HepG2 (cell line): ENCODE results near the gene IPO5. TPM values are rescaled to one million over a fixed set of nuclear protein-coding genes. Genes with fewer than 3 reads are reported as not detected.
"Not testable (repeated sequence)": the region's sequence is repeated elsewhere in the genome, so short reads cannot be mapped to it uniquely, and the experiment has no call there.

Experiments
- ATAC-seq: fragments of 200-7000 bp; cut with Tn5 transposase; 3 replicates; pipeline ENCODE4 v1.9.1; 2020; ENCODE audit warnings: mild to moderate bottlenecking, moderate library complexity
- BruUV-seq: library from RNA; stranded (reverse); fragments of 400-500 nt; replicated peaks from 2 replicates; lab custom pipeline; 2021; lab: Mats Ljungman, UMichigan
- CTCF ChIA-PET: fragments of 300-600 bp; formaldehyde crosslinking; extraction: SDS; loops from one replicate; lab custom pipeline; 2021; ENCODE audit warnings: low total read pairs, inconsistent platforms, low intra/inter-chr PET ratio; lab: Yijun Ruan, JAX
- POLR2A ChIA-PET: fragments of 350-600 bp; sonication (Branson Sonifier 250); formaldehyde crosslinking; loops from one replicate; lab custom pipeline; 2020; ENCODE audit warnings: antibody characterized with exemption, inconsistent platforms; lab: Yijun Ruan, JAX
- DNase-seq: peaks from one replicate; pipeline ENCODE4 v3.0.0-alpha.2; 2015; ENCODE audit warnings: low spot score
- FAIRE-seq: peaks from 3 replicates; lab custom pipeline; 2011; peaks lifted over from hg19 to GRCh38; lab: Jason Lieb, UNC
- H2AFZ ChIP-seq: one replicate; pipeline ENCODE4 v1.6.1; 2011; ENCODE audit warnings: low read length, inconsistent platforms
- H3K27ac ChIP-seq: fragments of 300-600 bp; 3 replicates; pipeline ENCODE4 v1.8.0; 2011; ENCODE audit warnings: mixed run types, mild to moderate bottlenecking, mixed read lengths, low read length, inconsistent platforms; ENCODE audit not compliant: insufficient read depth; ENCODE audit errors: extremely low read length
- H3K27me3 ChIP-seq, 2 experiments: fragments of 200-600 bp in 1 of 2; 2 replicates in 1 of 2; 3 replicates in 1 of 2; pipeline versions ENCODE4 v1.6.0 to v1.8.0; 2011; ENCODE audit warnings: low read length in 2 of 2, mild to moderate bottlenecking in 2 of 2, moderate library complexity in 2 of 2, inconsistent platforms in 1 of 2; ENCODE audit not compliant: insufficient read depth in 2 of 2, control insufficient read depth in 1 of 2
- H3K36me3 ChIP-seq, 2 experiments: fragments of 200-600 bp in 1 of 2; replicated peaks in 1 of 2; 2 replicates in 1 of 2; 3 replicates in 1 of 2; pipeline versions ENCODE4 v1.5.1 to v1.8.0; 2011; ENCODE audit warnings: low read length in 2 of 2, inconsistent platforms in 1 of 2; ENCODE audit not compliant: insufficient read depth in 2 of 2, control insufficient read depth in 1 of 2
- H3K4me1 ChIP-seq: 2 replicates; pipeline ENCODE4 v1.5.1; 2012; ENCODE audit warnings: low read length, inconsistent platforms; ENCODE audit not compliant: insufficient read depth
- H3K4me2 ChIP-seq: 2 replicates; pipeline ENCODE4 v1.6.0; 2011; ENCODE audit warnings: low read depth, low read length, inconsistent platforms
- H3K4me3 ChIP-seq, 3 experiments: fragments of 200-600 bp in 1 of 3; sonication (generic), shearing (Covaris generic) in 1 of 3; replicated peaks in 1 of 3; 2 replicates each; pipeline ENCODE4 v1.5.1; 2011 to 2016; ENCODE audit warnings: low read length in 3 of 3, inconsistent platforms in 2 of 3, low read depth in 2 of 3, mild to moderate bottlenecking in 2 of 3, control low read depth in 1 of 3, mixed read lengths in 1 of 3; ENCODE audit not compliant: insufficient read depth in 1 of 3
- H3K79me2 ChIP-seq: one replicate; pipeline ENCODE4 v1.6.1; 2011; ENCODE audit warnings: low read length, inconsistent platforms; ENCODE audit not compliant: insufficient read depth
- H3K9ac ChIP-seq: 2 replicates; pipeline ENCODE4 v1.6.0; 2011; ENCODE audit warnings: mild to moderate bottlenecking, low read depth, low read length, inconsistent platforms; ENCODE audit not compliant: insufficient read depth
- H3K9me3 ChIP-seq: 2 replicates; pipeline ENCODE4 v1.5.1; 2012; ENCODE audit warnings: mild to moderate bottlenecking, low read length
- H4K20me1 ChIP-seq: 2 replicates; pipeline ENCODE4 v1.6.0; 2011; ENCODE audit warnings: inconsistent platforms, mild to moderate bottlenecking, low read length, moderate library complexity; ENCODE audit not compliant: insufficient read depth
- ARID5B ChIP-seq: IDR thresholded peaks from 2 replicates; pipeline ENCODE4 v1.4.0; 2020; ENCODE audit warnings: mild to moderate bottlenecking, missing genetic modification reagents
- FLYWCH1 ChIP-seq: sonication (generic); formaldehyde crosslinking; IDR thresholded peaks from 2 replicates; pipeline ENCODE4 v1.8.1; 2023; ENCODE audit warnings: mild to moderate bottlenecking, missing genetic modification reagents
- GABPB1 ChIP-seq: IDR thresholded peaks from 2 replicates; pipeline ENCODE4 v1.6.1; 2016; ENCODE audit warnings: mild to moderate bottlenecking, missing genetic modification reagents, moderate library complexity, missing compliant biosample characterization
- HNF4A ChIP-seq: sonication (generic); formaldehyde crosslinking; IDR thresholded peaks from 2 replicates; pipeline ENCODE4 v1.4.0; 2020; ENCODE audit warnings: missing genetic modification reagents
- POGZ ChIP-seq: sonication (generic); formaldehyde crosslinking; IDR thresholded peaks from 2 replicates; pipeline ENCODE4 v1.4.0; 2020; ENCODE audit warnings: mild to moderate bottlenecking, missing genetic modification reagents
- ZBTB20 ChIP-seq: sonication (generic); formaldehyde crosslinking; IDR thresholded peaks from 2 replicates; pipeline ENCODE4 v1.8.1; 2023; ENCODE audit warnings: missing genetic modification reagents, low read depth, mild to moderate bottlenecking, borderline replicate concordance
- ZMYM3 ChIP-seq: sonication (generic); formaldehyde crosslinking; IDR thresholded peaks from 2 replicates; pipeline ENCODE4 v1.5.1; 2020; ENCODE audit warnings: mild to moderate bottlenecking, missing genetic modification reagents
- ZNF121 ChIP-seq: sonication (generic); formaldehyde crosslinking; IDR thresholded peaks from 2 replicates; pipeline ENCODE4 v1.5.0; 2020; ENCODE audit warnings: mild to moderate bottlenecking, missing genetic modification reagents
- ZNF264 ChIP-seq: sonication (generic); formaldehyde crosslinking; IDR thresholded peaks from 2 replicates; pipeline ENCODE4 v1.4.0; 2020; ENCODE audit warnings: missing genetic modification reagents
- WGBS: methylation state at CpG from one replicate; pipeline ENCODE4 v1.1.6; 2017; ENCODE audit warnings: low lambda C conversion rate; 5-methylcytosine and 5-hydroxymethylcytosine counted together
- in situ Hi-C: cut with HindIII; loops from 2 replicates; pipeline ENCODE4 v1.10.0; 2017; ENCODE audit warnings: low pct_unique_long_range_greater_than_20kb; ENCODE audit not compliant: extremely low pct_ligation_motif_present
- intact Hi-C: fragments of 100-400 bp; cut with micrococcal nuclease; formaldehyde crosslinking; loops from one replicate; pipeline ENCODE4 v1.10.0; 2022; ENCODE audit not compliant: unreplicated experiment
- polyA plus RNA-seq, 8 experiments: library from polyadenylated mRNA; depleted of rRNA in 3 of 8; stranded (reverse) in 7 of 8; unstranded in 1 of 8; fragments of >200 nt; fragmentation: Illumina TruSeq in 4 of 8; extraction: Trizol in 4 of 8; gene quantifications; 2 replicates each; pipeline versions ENCODE4 v1.2.1 to v1.2.3, GENCODE V29; 2011 to 2016; ENCODE audit warnings: low read depth in 4 of 8, missing spikeins in 1 of 8, mixed read lengths in 1 of 8; ENCODE audit not compliant: insufficient read depth in 1 of 8
- total RNA-seq, 5 experiments: library from RNA; depleted of rRNA; stranded (reverse); fragments of >200 nt; fragmentation: Illumina TruSeq; extraction: Trizol; gene quantifications; 2 replicates each; pipeline ENCODE4 v1.2.3, GENCODE V29; 2016; ENCODE audit warnings: low read depth in 1 of 5
- TF ChIP-seq, protein P1 (sequence below): sonication (generic); formaldehyde crosslinking; IDR thresholded peaks from 2 replicates; pipeline ENCODE4 v1.4.0; 2020; ENCODE audit warnings: missing genetic modification reagents

IPO5 gene
- total and polyA plus RNA-seq, 2 of the 13 experiments (the other 11 are each of a cell fraction or from before 2014, with no cell fraction given) = 155 to 242 TPM

DNA sequence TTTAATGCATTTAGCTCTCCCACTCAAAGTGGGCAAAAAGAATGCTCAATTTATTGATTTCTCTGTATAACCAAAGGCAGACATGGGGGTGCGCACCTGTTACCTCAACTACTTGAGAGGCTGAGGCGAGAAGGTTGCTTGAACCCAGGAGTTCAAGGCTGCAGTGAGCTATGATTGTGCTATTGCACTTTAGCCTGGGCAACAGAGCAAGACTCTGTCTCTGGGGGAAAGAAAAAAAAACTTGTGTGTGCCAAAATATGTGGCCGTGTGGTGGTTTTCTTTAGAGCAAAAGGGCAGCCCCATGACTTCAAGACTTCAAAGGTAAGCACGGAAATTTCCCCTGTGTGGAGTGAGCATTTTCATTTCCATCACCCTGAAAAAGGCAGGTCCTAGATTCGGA lies 81.9 kb downstream of the IPO5 start:
- BruUV-seq = no TSS peak

DNA sequence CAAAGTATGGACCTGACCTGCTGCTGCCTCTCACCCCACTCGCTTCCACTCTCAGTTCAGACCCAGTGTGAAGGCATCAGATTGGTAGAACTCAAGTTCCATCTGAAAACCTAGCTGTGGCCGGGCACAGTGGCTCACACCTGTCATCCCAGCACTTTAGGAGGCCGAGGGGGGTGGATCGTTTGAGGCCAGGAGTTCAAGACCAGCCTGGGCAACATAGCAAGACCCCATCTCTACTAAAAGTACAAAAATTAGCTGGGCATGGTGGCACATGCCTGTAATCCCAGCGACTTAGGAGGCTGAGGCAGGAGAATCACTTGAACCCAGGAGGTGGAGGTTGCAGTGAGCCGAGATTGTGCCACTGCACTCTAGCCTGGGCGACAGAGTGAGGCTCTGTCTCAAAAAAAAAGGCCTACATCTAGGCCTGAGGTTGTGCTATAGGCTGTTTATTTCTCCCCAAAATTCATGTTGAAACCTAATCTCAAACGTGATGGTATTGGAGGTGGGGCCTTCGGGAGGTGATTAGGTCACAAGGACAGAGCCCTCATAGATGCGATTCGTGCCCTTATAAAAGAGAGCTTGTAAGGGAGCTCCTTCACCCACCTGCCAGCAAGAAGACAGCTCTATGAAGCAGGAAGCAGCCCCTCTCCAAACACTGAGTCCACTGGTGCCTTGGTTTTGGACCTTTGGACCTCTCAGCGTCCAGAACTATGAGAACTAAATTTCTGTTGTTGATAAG lies 83.3 kb downstream of the IPO5 start:
- H3K36me3 ChIP-seq, H3K27ac ChIP-seq, H4K20me1 ChIP-seq, H3K27me3 ChIP-seq, H3K9me3 ChIP-seq, FAIRE-seq, H3K4me3 ChIP-seq, CTCF ChIA-PET, H3K9ac ChIP-seq, H3K79me2 ChIP-seq, intact Hi-C loops, BruUV-seq, H2AFZ ChIP-seq, DNase-seq, in situ Hi-C loops: not testable (repeated sequence)
- H3K4me2 ChIP-seq = peak overlapping the region; percentile 39
- POLR2A ChIA-PET = interaction anchor here (1.2 kb wide), 1 partner anchor 10 kb away, joined by 4 read pairs; no protein-coding TSS in a partner anchor
- peak; percentile 28 for ATAC-seq
- 65% methylated on average over 12 of the region's 12 CpGs for WGBS
- peaks cover 72% of the 10 kb centered on the region for H3K4me1 ChIP-seq
- TF ChIP-seq FLYWCH1 (CRISPR knock-in tag) = 0 out of 2 replicates have a peak, but pooled peaks have one; percentile 35
- TF ChIP-seq ZNF121 = peak; percentile 86
- peak; percentile 35; the same call in 1 of the 2 replicates for TF ChIP-seq HNF4A (CRISPR knock-in tag)
- 0 out of 2 replicates have a peak, but pooled peaks have one; percentile 33 for TF ChIP-seq ZBTB20 (CRISPR knock-in tag)
- TF ChIP-seq GABPB1 (CRISPR knock-in tag) = 0 out of 2 replicates have a peak, but pooled peaks have one; percentile 2
- TF ChIP-seq, protein P1, sequence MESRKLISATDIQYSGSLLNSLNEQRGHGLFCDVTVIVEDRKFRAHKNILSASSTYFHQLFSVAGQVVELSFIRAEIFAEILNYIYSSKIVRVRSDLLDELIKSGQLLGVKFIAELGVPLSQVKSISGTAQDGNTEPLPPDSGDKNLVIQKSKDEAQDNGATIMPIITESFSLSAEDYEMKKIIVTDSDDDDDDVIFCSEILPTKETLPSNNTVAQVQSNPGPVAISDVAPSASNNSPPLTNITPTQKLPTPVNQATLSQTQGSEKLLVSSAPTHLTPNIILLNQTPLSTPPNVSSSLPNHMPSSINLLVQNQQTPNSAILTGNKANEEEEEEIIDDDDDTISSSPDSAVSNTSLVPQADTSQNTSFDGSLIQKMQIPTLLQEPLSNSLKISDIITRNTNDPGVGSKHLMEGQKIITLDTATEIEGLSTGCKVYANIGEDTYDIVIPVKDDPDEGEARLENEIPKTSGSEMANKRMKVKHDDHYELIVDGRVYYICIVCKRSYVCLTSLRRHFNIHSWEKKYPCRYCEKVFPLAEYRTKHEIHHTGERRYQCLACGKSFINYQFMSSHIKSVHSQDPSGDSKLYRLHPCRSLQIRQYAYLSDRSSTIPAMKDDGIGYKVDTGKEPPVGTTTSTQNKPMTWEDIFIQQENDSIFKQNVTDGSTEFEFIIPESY = 0 out of 2 replicates have a peak, but pooled peaks have one; percentile 2
- TF ChIP-seq ZNF264 (CRISPR knock-in tag) = peak; percentile 82; the same call in 1 of the 2 replicates
- TF ChIP-seq ARID5B = 0 out of 2 replicates have a peak, but pooled peaks have one; percentile 5

More for the DNA sequence above, 81.9 kb downstream of the IPO5 start:
- H3K27me3 ChIP-seq = no peaks in the 10 kb centered on the region
- CTCF ChIA-PET = no interaction called here
- no peak overlapping the region for H2AFZ ChIP-seq
- H3K9me3 ChIP-seq = no peaks in the 10 kb centered on the region
- H3K36me3 ChIP-seq = no peaks in the 10 kb centered on the region
- H4K20me1 ChIP-seq = no peaks in the 10 kb centered on the region
- no peak overlapping the region for H3K4me3 ChIP-seq
- WGBS = 56% methylated on average over 5 of the region's 5 CpGs
- DNase-seq (no peak), ATAC-seq (no peak), FAIRE-seq (no peak)
- in situ Hi-C loops (no loop called here), intact Hi-C loops (no loop called here)
- H3K9ac ChIP-seq = no peak overlapping the region
- TF ChIP-seq ZNF121 = peak; percentile 91
- TF ChIP-seq POGZ (CRISPR knock-in tag) = no peak
- peak; percentile 13; the same call in 1 of the 2 replicates for TF ChIP-seq HNF4A (CRISPR knock-in tag)
- peak; percentile 30; the same call in 1 of the 2 replicates for TF ChIP-seq ZMYM3 (CRISPR knock-in tag)
- peaks cover 78% of the 10 kb centered on the region for H3K4me1 ChIP-seq
- H3K27ac ChIP-seq = no peak overlapping the region
- H3K79me2 ChIP-seq = no peaks in the 10 kb centered on the region
- no peak overlapping the region for H3K4me2 ChIP-seq
- POLR2A ChIA-PET = no interaction called here
